ENCODE results near the gene ABCC3. TPM values are rescaled to one million over a fixed set of nuclear protein-coding genes. Genes with fewer than 3 reads are reported as not detected.

ABCC3 gene
- total and polyA plus RNA-seq, 9 of the 15 experiments (the other 6 are each of a cell fraction or from before 2014, with no cell fraction given) = 0.03 to 1.6 (median 0.42) TPM; not detected in 5

- TF ChIP-seq ZMIZ1 (IDR thresholded peaks at IDR 0.05; ENCODE audit: low read depth in 2 of 2, low read length in 2 of 2) = peak in 1 of 2 experiments; percentile 73; a peak in 2 of 4 replicates
- peak; percentile 58; the same call in 1 of the 2 replicates for TF ChIP-seq EGR1 (conservative IDR thresholded peaks at IDR 0.05)
- TF ChIP-seq, protein P1, sequence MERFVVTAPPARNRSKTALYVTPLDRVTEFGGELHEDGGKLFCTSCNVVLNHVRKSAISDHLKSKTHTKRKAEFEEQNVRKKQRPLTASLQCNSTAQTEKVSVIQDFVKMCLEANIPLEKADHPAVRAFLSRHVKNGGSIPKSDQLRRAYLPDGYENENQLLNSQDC (CRISPR knock-in tag; IDR thresholded peaks at IDR 0.05) = peak; percentile 12; the same call in 1 of the 2 replicates
- TF ChIP-seq, protein P2, sequence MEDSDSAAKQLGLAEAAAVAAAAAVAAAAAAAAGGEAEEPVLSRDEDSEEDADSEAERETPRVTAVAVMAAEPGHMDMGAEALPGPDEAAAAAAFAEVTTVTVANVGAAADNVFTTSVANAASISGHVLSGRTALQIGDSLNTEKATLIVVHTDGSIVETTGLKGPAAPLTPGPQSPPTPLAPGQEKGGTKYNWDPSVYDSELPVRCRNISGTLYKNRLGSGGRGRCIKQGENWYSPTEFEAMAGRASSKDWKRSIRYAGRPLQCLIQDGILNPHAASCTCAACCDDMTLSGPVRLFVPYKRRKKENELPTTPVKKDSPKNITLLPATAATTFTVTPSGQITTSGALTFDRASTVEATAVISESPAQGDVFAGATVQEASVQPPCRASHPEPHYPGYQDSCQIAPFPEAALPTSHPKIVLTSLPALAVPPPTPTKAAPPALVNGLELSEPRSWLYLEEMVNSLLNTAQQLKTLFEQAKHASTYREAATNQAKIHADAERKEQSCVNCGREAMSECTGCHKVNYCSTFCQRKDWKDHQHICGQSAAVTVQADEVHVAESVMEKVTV (CRISPR knock-in tag; IDR thresholded peaks at IDR 0.05) = peak; percentile 42; the same call in 1 of the 2 replicates
- TF ChIP-seq, protein P3, sequence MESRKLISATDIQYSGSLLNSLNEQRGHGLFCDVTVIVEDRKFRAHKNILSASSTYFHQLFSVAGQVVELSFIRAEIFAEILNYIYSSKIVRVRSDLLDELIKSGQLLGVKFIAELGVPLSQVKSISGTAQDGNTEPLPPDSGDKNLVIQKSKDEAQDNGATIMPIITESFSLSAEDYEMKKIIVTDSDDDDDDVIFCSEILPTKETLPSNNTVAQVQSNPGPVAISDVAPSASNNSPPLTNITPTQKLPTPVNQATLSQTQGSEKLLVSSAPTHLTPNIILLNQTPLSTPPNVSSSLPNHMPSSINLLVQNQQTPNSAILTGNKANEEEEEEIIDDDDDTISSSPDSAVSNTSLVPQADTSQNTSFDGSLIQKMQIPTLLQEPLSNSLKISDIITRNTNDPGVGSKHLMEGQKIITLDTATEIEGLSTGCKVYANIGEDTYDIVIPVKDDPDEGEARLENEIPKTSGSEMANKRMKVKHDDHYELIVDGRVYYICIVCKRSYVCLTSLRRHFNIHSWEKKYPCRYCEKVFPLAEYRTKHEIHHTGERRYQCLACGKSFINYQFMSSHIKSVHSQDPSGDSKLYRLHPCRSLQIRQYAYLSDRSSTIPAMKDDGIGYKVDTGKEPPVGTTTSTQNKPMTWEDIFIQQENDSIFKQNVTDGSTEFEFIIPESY (CRISPR knock-in tag; IDR thresholded peaks at IDR 0.05) = peak; percentile 14
- peak; percentile 65 for TF ChIP-seq HMGN3 (IDR thresholded peaks at IDR 0.05; ENCODE audit: borderline replicate concordance, extremely low read depth, insufficient read length, low read depth, low read length)
- peak in 1 of 2 experiments; percentile 79; a peak in 2 of 4 replicates for TF ChIP-seq HDAC1 (IDR thresholded peaks at IDR 0.05)
- peak; percentile 50; the same call in 1 of the 2 replicates for TF ChIP-seq PTBP1 (IDR thresholded peaks at IDR 0.05; ENCODE audit: low read depth, low read length)
- TF ChIP-seq L3MBTL2 (IDR thresholded peaks at IDR 0.05) = peak; percentile 88
These were observed 72.8 kb downstream of the ABCC3 start, which contains the start of gene ANKRD40 (continued) for GRCh38 chr17:50707289-50708049.
